Measurements from ENCODE around the gene GINS3. TPM values are rescaled to one million over a fixed set of nuclear protein-coding genes. Genes with fewer than 3 reads are reported as not detected.

The GINS3 gene
- polyA plus RNA-seq, 1 donor (not counting 4 experiments of a cell fraction or from before 2014, with no cell fraction given), result 10.1 TPM

GRCh38 chr16:58449306-58449705 is 57.0 kb downstream of the GINS3 start:
- TF ChIP-seq EZH2 (IDR thresholded peaks at IDR 0.05; ENCODE audit: low read length) (no peak), CTCF (optimal IDR thresholded peaks at IDR 0.05 in 1 of 3, IDR thresholded peaks at IDR 0.05 in 1 of 3, conservative IDR thresholded peaks at IDR 0.05 in 1 of 3; ENCODE audit: extremely low read depth in 1 of 3, insufficient read depth in 2 of 3, low read length in 3 of 3) (no peak)

GRCh38 chr16:58449768-58450167 is 57.5 kb downstream of the GINS3 start:
- Histone ChIP-seq H3K9me1 (ENCODE audit: control insufficient read depth, extremely low read depth, insufficient read depth, low read length) (no peaks in the 10 kb centered on the region), H3K4me3 (ENCODE audit: control insufficient read depth in 2 of 3, extremely low read depth in 1 of 3, insufficient read depth in 2 of 3, low read depth in 1 of 3, low read length in 3 of 3) (no peak overlapping the region), H3K9ac (ENCODE audit: control insufficient read depth, extremely low read depth, insufficient read depth, low read length) (no peak overlapping the region), H3K27me3 (ENCODE audit: control insufficient read depth, extremely low read depth, insufficient read depth, low read length) (peaks cover 13% of the 10 kb centered on the region), H3K27ac (ENCODE audit: control insufficient read depth, insufficient read depth, low read length) (no peak overlapping the region), H3K4me1 (ENCODE audit: control insufficient read depth, extremely low read depth, insufficient read depth, low read length) (no peaks in the 10 kb centered on the region), H3K9me3 (ENCODE audit: control insufficient read depth, low read depth, low read length) (no peaks in the 10 kb centered on the region), H2AFZ (ENCODE audit: control insufficient read depth, low read length) (no peak overlapping the region), H3K4me2 (ENCODE audit: control insufficient read depth, extremely low read depth, insufficient read depth, low read depth, low read length) (no peak overlapping the region), H3K36me3 (ENCODE audit: control insufficient read depth in 2 of 2, extremely low read depth in 1 of 2, insufficient read depth in 2 of 2, low read length in 2 of 2) (no peaks in the 10 kb centered on the region), H4K20me1 (ENCODE audit: control insufficient read depth, extremely low read depth, insufficient read depth, low read length) (no peaks in the 10 kb centered on the region), H3K79me2 (ENCODE audit: control insufficient read depth, insufficient read depth, low read length) (no peaks in the 10 kb centered on the region)
- no peak for DNase-seq (ENCODE audit: low read depth, low spot score)
- FAIRE-seq, result no peak
- dilution Hi-C loops (cut with MboI; ENCODE audit: extremely low pct_ligation_motif_present, low sequenced_read_pairs), result loop anchor here (10.0 kb wide), 1 partner anchor 115 kb away; no protein-coding TSS in a partner anchor
- no peak for TF ChIP-seq EZH2 (IDR thresholded peaks at IDR 0.05; ENCODE audit: low read length)
- TF ChIP-seq CTCF (optimal IDR thresholded peaks at IDR 0.05 in 1 of 3, IDR thresholded peaks at IDR 0.05 in 1 of 3, conservative IDR thresholded peaks at IDR 0.05 in 1 of 3; ENCODE audit: extremely low read depth in 1 of 3, insufficient read depth in 2 of 3, low read length in 3 of 3), result no peak

More at GRCh38 chr16:58449306-58449705, 57.0 kb downstream of the GINS3 start:
- Histone ChIP-seq H4K20me1 (ENCODE audit: control insufficient read depth, extremely low read depth, insufficient read depth, low read length) (no peaks in the 10 kb centered on the region), H3K27ac (ENCODE audit: control insufficient read depth, insufficient read depth, low read length) (no peak overlapping the region), H3K4me3 (ENCODE audit: control insufficient read depth in 2 of 3, extremely low read depth in 1 of 3, insufficient read depth in 2 of 3, low read depth in 1 of 3, low read length in 3 of 3) (no peak overlapping the region), H2AFZ (ENCODE audit: control insufficient read depth, low read length) (no peak overlapping the region), H3K4me1 (ENCODE audit: control insufficient read depth, extremely low read depth, insufficient read depth, low read length) (no peaks in the 10 kb centered on the region), H3K9ac (ENCODE audit: control insufficient read depth, extremely low read depth, insufficient read depth, low read length) (no peak overlapping the region), H3K9me3 (ENCODE audit: control insufficient read depth, low read depth, low read length) (no peaks in the 10 kb centered on the region), H3K27me3 (ENCODE audit: control insufficient read depth, extremely low read depth, insufficient read depth, low read length) (peaks cover 13% of the 10 kb centered on the region), H3K9me1 (ENCODE audit: control insufficient read depth, extremely low read depth, insufficient read depth, low read length) (no peaks in the 10 kb centered on the region), H3K79me2 (ENCODE audit: control insufficient read depth, insufficient read depth, low read length) (no peaks in the 10 kb centered on the region), H3K36me3 (ENCODE audit: control insufficient read depth in 2 of 2, extremely low read depth in 1 of 2, insufficient read depth in 2 of 2, low read length in 2 of 2) (no peaks in the 10 kb centered on the region), H3K4me2 (ENCODE audit: control insufficient read depth, extremely low read depth, insufficient read depth, low read depth, low read length) (no peak overlapping the region)
- FAIRE-seq, result no peak
- DNase-seq (ENCODE audit: low read depth, low spot score), result no peak
- dilution Hi-C loops (cut with MboI; ENCODE audit: extremely low pct_ligation_motif_present, low sequenced_read_pairs), result no loop called here

Data from keratinocyte (primary cell).